ENCODE measurements around the gene ZNF629. TPM values are rescaled to one million over a fixed set of nuclear protein-coding genes. Genes with fewer than 3 reads are reported as not detected.

Gene ZNF629
- total RNA-seq, 1 experiment from 2014 or later, result 4.8 TPM

DNA sequence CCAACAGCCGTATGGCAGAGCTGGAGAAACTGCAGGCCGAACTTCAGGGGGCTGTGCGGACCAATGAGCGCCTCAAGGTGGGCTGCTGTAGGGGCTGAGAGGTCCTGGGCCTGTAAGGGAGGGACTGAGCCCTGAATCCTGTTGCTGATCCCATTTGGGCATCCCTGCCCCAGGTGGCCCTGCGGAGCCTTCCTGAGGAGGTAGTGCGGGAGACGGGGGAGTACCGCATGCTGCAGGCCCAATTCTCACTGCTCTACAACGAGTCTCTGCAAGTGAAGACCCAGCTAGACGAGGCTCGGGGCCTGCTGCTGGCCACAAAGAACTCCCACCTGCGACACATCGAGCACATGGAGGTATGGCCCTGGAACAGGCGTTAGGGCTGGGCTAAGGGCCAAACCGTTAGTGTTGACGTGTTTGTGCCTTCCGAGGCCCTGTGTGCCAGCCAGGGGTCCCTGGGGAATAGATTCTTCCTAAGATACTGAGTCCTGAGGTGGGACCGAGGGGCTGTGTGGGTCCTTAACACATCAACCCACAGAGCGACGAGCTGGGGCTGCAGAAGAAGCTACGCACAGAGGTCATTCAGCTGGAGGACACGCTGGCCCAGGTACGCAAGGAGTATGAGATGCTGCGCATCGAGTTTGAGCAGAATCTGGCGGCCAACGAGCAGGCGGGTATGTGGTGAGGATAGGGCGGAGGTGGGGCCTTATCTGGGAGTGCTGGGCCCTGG, 20.6 kb downstream of the ZNF629 start:
- H3K9me2 ChIP-seq (replicated peaks; ENCODE audit: insufficient read depth, low read length), result no peaks in the 10 kb centered on the region
- H3K36me3 ChIP-seq (ENCODE audit: insufficient read depth, low read length), result peaks cover 23% of the 10 kb centered on the region; the same call in 1 of the 2 replicates
- H2AFZ ChIP-seq (ENCODE audit: low read length), result no peak overlapping the region
- H3K9ac ChIP-seq (ENCODE audit: low read length), result no peak overlapping the region
- H3K4me3 ChIP-seq (ENCODE audit: low read length), result no peak overlapping the region
- peaks cover 12% of the 10 kb centered on the region for H3K4me1 ChIP-seq (ENCODE audit: low read length)
- DNase-seq, result no peak
- no peaks in the 10 kb centered on the region for H4K20me1 ChIP-seq (ENCODE audit: insufficient read depth, low read depth, low read length)
- no peak overlapping the region for H3K4me2 ChIP-seq (ENCODE audit: low read depth, low read length, poor library complexity, severe bottlenecking)
- H3K27me3 ChIP-seq (ENCODE audit: low read length), result no peaks in the 10 kb centered on the region
- H3K79me2 ChIP-seq (ENCODE audit: low read length), result peaks cover 24% of the 10 kb centered on the region
- H3K9me3 ChIP-seq (ENCODE audit: low read length), result no peaks in the 10 kb centered on the region
- H3K27ac ChIP-seq (ENCODE audit: low read length), result no peak overlapping the region

DNA sequence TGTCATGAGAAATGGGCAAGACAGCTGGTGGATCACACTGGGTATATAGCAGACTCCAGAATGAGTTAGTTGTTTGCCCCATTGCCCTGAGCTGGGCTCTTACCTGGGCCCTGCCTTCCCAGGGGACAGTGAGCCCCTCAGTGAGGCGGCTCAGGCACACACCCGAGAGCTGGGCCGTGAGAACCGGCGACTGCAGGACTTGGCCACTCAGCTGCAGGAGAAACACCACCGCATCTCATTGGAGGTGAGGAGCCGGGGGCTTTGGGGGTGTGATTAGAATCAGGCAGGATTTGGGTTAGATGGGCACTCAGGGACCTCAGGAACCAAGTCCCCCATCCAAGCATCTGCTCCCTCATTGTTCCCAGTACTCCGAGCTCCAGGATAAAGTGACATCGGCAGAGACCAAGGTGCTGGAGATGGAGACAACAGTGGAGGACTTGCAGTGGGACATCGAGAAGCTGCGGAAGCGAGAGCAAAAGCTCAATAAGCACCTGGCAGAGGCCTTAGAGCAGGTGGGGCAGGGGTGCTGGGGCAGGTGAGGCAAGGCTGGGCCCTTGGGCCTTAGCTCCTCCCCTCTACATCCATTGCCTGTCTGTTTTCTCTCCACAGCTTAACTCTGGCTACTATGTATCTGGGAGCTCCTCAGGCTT, 22.1 kb downstream of the ZNF629 start:
- Histone ChIP-seq H3K79me2 (ENCODE audit: low read length) (peaks cover 24% of the 10 kb centered on the region), H3K4me3 (ENCODE audit: low read length) (no peak overlapping the region), H3K9me2 (replicated peaks; ENCODE audit: insufficient read depth, low read length) (no peaks in the 10 kb centered on the region), H3K9ac (ENCODE audit: low read length) (no peak overlapping the region), H3K36me3 (ENCODE audit: insufficient read depth, low read length) (peaks cover 23% of the 10 kb centered on the region; the same call in 1 of the 2 replicates), H3K4me1 (ENCODE audit: low read length) (peaks cover 26% of the 10 kb centered on the region), H3K9me3 (ENCODE audit: low read length) (no peaks in the 10 kb centered on the region), H3K27ac (ENCODE audit: low read length) (no peak overlapping the region), H3K27me3 (ENCODE audit: low read length) (no peaks in the 10 kb centered on the region), H4K20me1 (ENCODE audit: insufficient read depth, low read depth, low read length) (no peaks in the 10 kb centered on the region), H2AFZ (ENCODE audit: low read length) (no peak overlapping the region), H3K4me2 (ENCODE audit: low read depth, low read length, poor library complexity, severe bottlenecking) (no peak overlapping the region)
- DNase-seq, result no peak

DNA sequence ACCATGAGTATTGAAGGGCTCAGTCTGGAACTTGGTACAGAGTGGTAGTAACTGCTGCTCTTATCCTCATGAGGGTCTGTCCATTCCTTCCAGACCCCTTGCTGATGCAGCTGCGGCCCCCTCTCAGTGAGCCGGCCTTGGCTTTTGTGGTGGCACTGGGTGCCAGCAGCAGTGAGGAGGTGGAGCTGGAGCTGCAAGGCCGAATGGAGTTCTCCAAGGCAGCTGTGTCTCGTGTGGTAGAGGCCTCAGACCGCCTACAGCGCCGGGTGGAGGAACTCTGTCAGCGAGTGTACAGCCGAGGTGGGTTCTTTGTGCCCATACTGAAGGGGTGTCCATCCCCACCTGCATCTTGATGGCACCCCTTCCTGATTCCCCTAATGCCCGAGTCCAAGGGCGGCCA, 22.9 kb downstream of the ZNF629 start:
- Histone ChIP-seq H3K9me3 (ENCODE audit: low read length) (no peaks in the 10 kb centered on the region), H3K79me2 (ENCODE audit: low read length) (peaks cover 24% of the 10 kb centered on the region), H3K36me3 (ENCODE audit: insufficient read depth, low read length) (peaks cover 23% of the 10 kb centered on the region; the same call in 1 of the 2 replicates), H3K9ac (ENCODE audit: low read length) (0 out of 2 replicates have a peak overlapping the region, but pooled peaks have one; percentile 1), H3K4me2 (ENCODE audit: low read depth, low read length, poor library complexity, severe bottlenecking) (no peak overlapping the region), H2AFZ (ENCODE audit: low read length) (no peak overlapping the region), H3K9me2 (replicated peaks; ENCODE audit: insufficient read depth, low read length) (no peaks in the 10 kb centered on the region), H4K20me1 (ENCODE audit: insufficient read depth, low read depth, low read length) (no peaks in the 10 kb centered on the region), H3K27ac (ENCODE audit: low read length) (no peak overlapping the region), H3K4me3 (ENCODE audit: low read length) (no peak overlapping the region), H3K27me3 (ENCODE audit: low read length) (no peaks in the 10 kb centered on the region), H3K4me1 (ENCODE audit: low read length) (peaks cover 33% of the 10 kb centered on the region)
- DNase-seq, result no peak

DNA sequence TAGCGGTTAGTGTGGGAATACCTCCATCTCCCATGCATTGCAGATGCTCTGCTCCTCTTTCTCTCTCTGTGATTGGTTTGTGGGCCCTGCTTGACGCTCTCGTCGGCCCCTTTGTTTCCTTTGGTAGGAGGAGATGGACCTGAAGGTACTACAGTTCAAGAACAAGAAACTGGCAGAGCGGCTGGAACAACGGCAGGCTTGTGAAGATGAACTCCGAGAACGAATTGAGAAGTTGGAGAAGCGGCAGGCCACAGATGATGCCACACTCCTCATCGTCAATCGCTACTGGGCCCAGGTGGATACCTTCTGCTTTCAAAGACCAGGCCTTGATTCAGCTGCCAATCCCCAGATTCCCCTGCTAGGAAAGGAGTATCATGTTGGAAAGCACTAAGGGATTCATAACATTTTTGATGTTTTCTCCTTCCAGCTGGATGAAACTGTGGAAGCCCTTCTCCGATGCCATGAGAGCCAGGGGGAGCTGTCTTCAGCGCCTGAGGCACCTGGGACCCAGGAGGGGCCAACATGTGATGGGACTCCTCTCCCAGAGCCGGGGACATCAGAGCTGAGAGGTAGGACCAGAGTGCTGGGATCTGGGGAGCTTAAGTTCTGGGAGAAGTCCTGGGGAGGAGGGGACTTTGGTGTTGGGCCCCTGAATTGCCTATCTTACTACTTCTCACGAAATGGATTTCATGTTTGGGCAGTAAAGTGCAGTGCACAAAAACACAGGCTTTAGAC, 23.8 kb downstream of the ZNF629 start:
- H3K27ac ChIP-seq (ENCODE audit: low read length), result no peak overlapping the region
- no peaks in the 10 kb centered on the region for H3K27me3 ChIP-seq (ENCODE audit: low read length)
- no peaks in the 10 kb centered on the region for H3K9me3 ChIP-seq (ENCODE audit: low read length)
- peaks cover 23% of the 10 kb centered on the region; the same call in 1 of the 2 replicates for H3K36me3 ChIP-seq (ENCODE audit: insufficient read depth, low read length)
- no peak overlapping the region for H2AFZ ChIP-seq (ENCODE audit: low read length)
- H3K9me2 ChIP-seq (replicated peaks; ENCODE audit: insufficient read depth, low read length), result no peaks in the 10 kb centered on the region
- DNase-seq, result no peak
- no peaks in the 10 kb centered on the region for H4K20me1 ChIP-seq (ENCODE audit: insufficient read depth, low read depth, low read length)
- H3K4me3 ChIP-seq (ENCODE audit: low read length), result peak overlapping the region; percentile 93
- peaks cover 34% of the 10 kb centered on the region for H3K4me1 ChIP-seq (ENCODE audit: low read length)
- peak overlapping the region; percentile 84 for H3K9ac ChIP-seq (ENCODE audit: low read length)
- H3K4me2 ChIP-seq (ENCODE audit: low read depth, low read length, poor library complexity, severe bottlenecking), result peak overlapping the region; percentile 89
- H3K79me2 ChIP-seq (ENCODE audit: low read length), result peaks cover 24% of the 10 kb centered on the region

- no peaks in the 10 kb centered on the region for H3K9me3 ChIP-seq (ENCODE audit: low read length)
- peak; percentile 97 for DNase-seq
- H3K79me2 ChIP-seq (ENCODE audit: low read length), result peaks cover 24% of the 10 kb centered on the region
- H3K4me1 ChIP-seq (ENCODE audit: low read length), result peaks cover 34% of the 10 kb centered on the region
- peak within 1 kb of the TSS; percentile 84 for H3K9ac ChIP-seq (ENCODE audit: low read length)
- no peaks in the 10 kb centered on the region for H3K9me2 ChIP-seq (replicated peaks; ENCODE audit: insufficient read depth, low read length)
- no peaks in the 10 kb centered on the region for H3K27me3 ChIP-seq (ENCODE audit: low read length)
- peak within 1 kb of the TSS; percentile 59 for H3K27ac ChIP-seq (ENCODE audit: low read length)
- no peaks in the 10 kb centered on the region for H4K20me1 ChIP-seq (ENCODE audit: insufficient read depth, low read depth, low read length)
- peaks cover 22% of the 10 kb centered on the region; the same call in 1 of the 2 replicates for H3K36me3 ChIP-seq (ENCODE audit: insufficient read depth, low read length)
- peak within 1 kb of the TSS; percentile 89 for H3K4me2 ChIP-seq (ENCODE audit: low read depth, low read length, poor library complexity, severe bottlenecking)
- peak within 1 kb of the TSS; percentile 93 for H3K4me3 ChIP-seq (ENCODE audit: low read length)
- H2AFZ ChIP-seq (ENCODE audit: low read length), result peak within 1 kb of the TSS; percentile 93; the same call in 1 of the 2 replicates
These were observed 24.8 kb downstream of the ZNF629 start, which contains the start of the genes CFAP119 and RNF40 for GRCh38 chr16:30761928-30762902. TSS of gene CFAP119 (minus strand) at chr16:30762062. CDS start at chr16:30761748, 314 bp downstream. TSS of gene RNF40 (plus strand) at chr16:30762322. CDS start at chr16:30762546, 224 bp downstream.

DNA sequence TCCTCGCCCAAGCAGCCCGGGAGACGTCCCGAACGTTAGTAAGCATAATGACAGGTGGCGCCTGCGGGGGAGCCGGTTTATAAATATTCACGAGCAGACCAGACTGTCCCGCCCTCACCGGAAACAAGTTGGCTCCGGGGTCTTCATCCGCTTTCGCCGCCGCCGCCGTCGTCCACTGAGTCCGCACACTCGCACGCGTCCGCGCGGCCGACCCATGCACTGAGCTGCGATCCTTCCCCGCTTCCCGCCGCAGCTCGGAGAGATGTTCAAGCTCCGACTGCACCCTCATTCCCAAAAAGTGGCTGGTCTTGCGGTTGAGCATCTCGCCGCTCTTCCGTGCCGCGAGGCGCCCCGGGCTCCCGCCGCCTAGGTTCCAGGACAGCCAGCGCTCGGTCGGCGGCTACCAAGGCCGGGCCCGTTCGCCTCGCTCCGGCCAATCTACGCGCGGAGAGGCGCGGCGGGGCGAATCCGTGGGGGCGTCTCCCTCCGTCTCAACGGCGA, 25.5 kb downstream of the ZNF629 start:
- H3K9me3 ChIP-seq (ENCODE audit: low read length), result no peaks in the 10 kb centered on the region
- H3K36me3 ChIP-seq (ENCODE audit: insufficient read depth, low read length), result peaks cover 17% of the 10 kb centered on the region; the same call in 1 of the 2 replicates
- no peaks in the 10 kb centered on the region for H3K27me3 ChIP-seq (ENCODE audit: low read length)
- peaks cover 34% of the 10 kb centered on the region for H3K4me1 ChIP-seq (ENCODE audit: low read length)
- peak; percentile 87 for DNase-seq
- H3K4me3 ChIP-seq (ENCODE audit: low read length), result peak overlapping the region; percentile 93
- peak overlapping the region; percentile 84 for H3K9ac ChIP-seq (ENCODE audit: low read length)
- peak overlapping the region; percentile 93; the same call in 1 of the 2 replicates for H2AFZ ChIP-seq (ENCODE audit: low read length)
- H4K20me1 ChIP-seq (ENCODE audit: insufficient read depth, low read depth, low read length), result no peaks in the 10 kb centered on the region
- H3K27ac ChIP-seq (ENCODE audit: low read length), result peak overlapping the region; percentile 59; the same call in 1 of the 2 replicates
- H3K4me2 ChIP-seq (ENCODE audit: low read depth, low read length, poor library complexity, severe bottlenecking), result peak overlapping the region; percentile 89
- H3K79me2 ChIP-seq (ENCODE audit: low read length), result peaks cover 24% of the 10 kb centered on the region
- H3K9me2 ChIP-seq (replicated peaks; ENCODE audit: insufficient read depth, low read length), result no peaks in the 10 kb centered on the region

All from Karpas-422 (cell line).